GM23248 (cell line): Measurements from ENCODE around the gene BICC1. TPM values are rescaled to one million over a fixed set of nuclear protein-coding genes. Genes with fewer than 3 reads are reported as not detected.
A peak's percentile ranks its signal among the peaks of the same experiment; 100 is the strongest.

Experiments
- DNase-seq: peaks from one replicate; pipeline ENCODE4 v3.0.0-alpha.2; 2015
- H2AFZ ChIP-seq: fragments of 200-600 bp; sonication (generic); 2 replicates; pipeline ENCODE4 v1.6.1; 2016; ENCODE audit warnings: antibody characterized with exemption
- H3F3A ChIP-seq: fragments of 200-600 bp; sonication (generic); 2 replicates; pipeline ENCODE4 v1.6.1; 2016; ENCODE audit warnings: mild to moderate bottlenecking, antibody characterized with exemption, mixed run types; ENCODE audit not compliant: insufficient read depth
- H3K27ac ChIP-seq: fragments of 200-600 bp; sonication (generic); 2 replicates; pipeline ENCODE4 v1.5.1; 2016; ENCODE audit warnings: mild to moderate bottlenecking
- H3K27me3 ChIP-seq: fragments of 200-600 bp; sonication (generic); replicated peaks from 2 replicates; pipeline ENCODE4 v1.6.1; 2016; ENCODE audit warnings: mild to moderate bottlenecking; ENCODE audit not compliant: insufficient read depth
- H3K36me3 ChIP-seq: fragments of 200-600 bp; sonication (generic); 2 replicates; pipeline ENCODE4 v1.6.1; 2016; ENCODE audit warnings: low read depth, mild to moderate bottlenecking
- H3K4me1 ChIP-seq: fragments of 200-600 bp; sonication (generic); 2 replicates; pipeline ENCODE4 v1.6.1; 2016; ENCODE audit warnings: mild to moderate bottlenecking; ENCODE audit not compliant: insufficient read depth
- H3K4me2 ChIP-seq: fragments of 200-600 bp; sonication (generic); one replicate; pipeline ENCODE4 v1.6.1; 2016; ENCODE audit warnings: mild to moderate bottlenecking; ENCODE audit not compliant: unreplicated experiment
- H3K4me3 ChIP-seq: fragments of 200-600 bp; sonication (generic); 2 replicates; pipeline ENCODE4 v1.5.1; 2016; ENCODE audit warnings: mild to moderate bottlenecking
- H3K79me2 ChIP-seq: fragments of 200-600 bp; sonication (generic); 2 replicates; pipeline ENCODE4 v1.6.1; 2016; ENCODE audit warnings: mild to moderate bottlenecking; ENCODE audit not compliant: insufficient read depth
- H3K9ac ChIP-seq: fragments of 200-600 bp; sonication (generic); 2 replicates; pipeline ENCODE4 v1.6.1; 2016; ENCODE audit warnings: mild to moderate bottlenecking
- H3K9me2 ChIP-seq: fragments of 200-600 bp; sonication (generic); 2 replicates; pipeline ENCODE4 v1.6.1; 2016; ENCODE audit warnings: mixed run types, mild to moderate bottlenecking, moderate library complexity; ENCODE audit not compliant: insufficient read depth
- H3K9me3 ChIP-seq: fragments of 200-600 bp; sonication (generic); one replicate; pipeline ENCODE4 v1.6.1; 2017; ENCODE audit warnings: low read depth
- H4K20me1 ChIP-seq: fragments of 200-600 bp; sonication (generic); 2 replicates; pipeline ENCODE4 v1.6.0; 2016; ENCODE audit not compliant: insufficient read depth
- EZH2 ChIP-seq: fragments of 200-600 bp; sonication (generic); IDR thresholded peaks from 2 replicates; pipeline ENCODE4 v1.6.1; 2018; ENCODE audit warnings: antibody characterized with exemption, mild to moderate bottlenecking; ENCODE audit not compliant: insufficient read depth, poor library complexity, severe bottlenecking
- EZH2phosphoT487 ChIP-seq: fragments of 200-600 bp; sonication (generic); IDR thresholded peaks from 2 replicates; pipeline ENCODE4 v1.6.1; 2018; ENCODE audit warnings: antibody characterized with exemption, moderate library complexity, mild to moderate bottlenecking, low read depth; ENCODE audit not compliant: insufficient read depth
- WGBS, 2 experiments: methylation state at CpG; one replicate each; pipeline ENCODE4 v1.1.6; 2015 to 2017; ENCODE audit warnings: low lambda C conversion rate in 2 of 2, low coverage in 1 of 2; ENCODE audit errors: missing lambda C conversion rate in 2 of 2; 5-methylcytosine and 5-hydroxymethylcytosine counted together
- in situ Hi-C: fragments of 300-500 bp; cut with MboI; formaldehyde crosslinking; loops from 2 replicates; pipeline ENCODE4 v1.15.0; 2020
- polyA plus RNA-seq: library from polyadenylated mRNA; unstranded; fragments of >200 nt; fragmentation: Nextera tagmentation; extraction: Ambion mirVana; gene quantifications from 2 replicates; pipeline ENCODE4 v1.2.1, GENCODE V29; 2016
- total RNA-seq: library from RNA; depleted of rRNA; stranded (reverse); fragments of >200 nt; shearing (Covaris generic); gene quantifications from 2 replicates; pipeline ENCODE4 v1.2.3, GENCODE V29; 2014

The BICC1 gene
- total and polyA plus RNA-seq, 2 experiments from 2014 or later = 80.5 to 97.0 TPM

DNA sequence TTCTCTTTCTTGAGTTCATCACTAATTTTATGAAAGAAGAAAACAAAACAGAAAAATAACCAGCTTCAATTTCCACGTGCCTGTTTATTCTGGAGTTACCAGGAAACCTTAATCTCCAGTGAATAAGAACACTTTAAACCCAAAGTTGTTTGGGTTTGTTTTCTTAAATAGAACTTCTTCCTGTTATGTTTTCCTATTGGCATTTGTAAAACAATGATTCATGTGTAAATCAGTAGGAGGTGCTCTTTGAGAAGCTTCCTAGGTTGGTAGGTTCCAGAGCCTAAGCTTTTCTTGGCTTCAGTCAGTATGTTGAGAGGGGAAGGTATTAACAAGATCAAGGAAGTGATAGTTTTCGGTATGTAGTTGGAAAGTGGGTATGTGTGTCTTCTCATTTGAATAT lies 119.0 kb downstream of the BICC1 start:
- H2AFZ ChIP-seq = no peak overlapping the region
- H3K4me2 ChIP-seq = peak overlapping the region; percentile 17
- no peaks in the 10 kb centered on the region for H4K20me1 ChIP-seq
- DNase-seq = no peak
- H3K4me1 ChIP-seq = peaks cover 27% of the 10 kb centered on the region
- no peak overlapping the region for H3K9ac ChIP-seq
- 29 to 50% methylated on average over 2 of the region's 2 CpGs for WGBS, 2 experiments
- no peak for TF ChIP-seq EZH2
- TF ChIP-seq EZH2phosphoT487 = no peak
- no peak overlapping the region for H3K4me3 ChIP-seq
- H3K9me3 ChIP-seq = no peaks in the 10 kb centered on the region
- H3K27ac ChIP-seq = peak overlapping the region; percentile 19; the same call in 1 of the 2 replicates
- no peaks in the 10 kb centered on the region for H3K9me2 ChIP-seq
- peaks cover 11% of the 10 kb centered on the region for H3F3A ChIP-seq
- in situ Hi-C loops = loop anchor here (25.0 kb wide), 1 partner anchor 219 kb away; no protein-coding TSS in a partner anchor
- peaks cover 5% of the 10 kb centered on the region; the same call in 1 of the 2 replicates for H3K36me3 ChIP-seq
- peaks cover 100% of the 10 kb centered on the region for H3K79me2 ChIP-seq
- H3K27me3 ChIP-seq = no peaks in the 10 kb centered on the region

DNA sequence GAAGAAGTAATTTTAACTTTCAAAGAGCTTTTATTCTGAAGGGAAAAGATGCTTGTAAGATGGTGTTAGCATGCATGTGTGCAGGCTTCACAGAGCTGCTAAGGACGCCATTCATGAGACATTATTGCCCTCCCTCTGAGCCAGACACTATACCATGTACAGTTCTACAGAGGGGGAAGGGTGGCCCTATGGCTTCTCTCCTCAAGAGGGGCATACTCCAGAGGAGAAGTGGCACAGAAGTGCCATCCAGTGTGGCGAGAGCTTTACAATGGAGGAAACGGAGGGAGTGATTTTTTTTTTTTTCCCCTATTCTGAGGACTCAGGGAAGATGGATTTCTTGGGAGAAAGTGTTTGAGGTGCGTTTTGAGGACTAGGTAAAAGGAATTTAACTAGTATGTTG lies 119.5 kb downstream of the BICC1 start:
- no peak for DNase-seq
- 74 to 75% methylated on average over 4 of the region's 4 CpGs for WGBS, 2 experiments
- peak overlapping the region; percentile 17 for H3K4me2 ChIP-seq

DNA sequence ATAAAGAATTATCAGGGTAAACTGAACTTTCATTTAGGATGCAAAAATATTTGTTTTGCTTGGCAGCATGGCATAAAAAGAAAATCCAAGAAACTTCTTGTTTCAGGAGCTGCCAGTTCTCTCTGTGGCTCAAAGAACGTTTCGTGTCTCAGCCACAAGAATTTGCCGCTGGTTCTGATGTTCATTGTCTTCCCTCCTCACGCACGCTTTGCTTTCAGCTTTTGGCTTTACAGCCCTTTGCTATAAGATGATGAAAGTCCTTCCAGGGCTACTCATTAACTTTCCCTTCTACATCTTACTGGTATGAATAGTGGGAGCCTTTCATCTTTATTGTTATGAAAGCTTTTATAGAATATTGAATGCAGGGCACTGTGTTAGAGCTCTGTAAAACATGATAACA lies 124.7 kb downstream of the BICC1 start:
- no peak overlapping the region for H2AFZ ChIP-seq
- peaks cover 43% of the 10 kb centered on the region for H3F3A ChIP-seq
- H3K4me1 ChIP-seq = peaks cover 56% of the 10 kb centered on the region
- no peaks in the 10 kb centered on the region for H3K9me2 ChIP-seq
- H3K4me3 ChIP-seq = peak overlapping the region; percentile 59
- H3K79me2 ChIP-seq = peaks cover 78% of the 10 kb centered on the region
- in situ Hi-C loops = loop anchor here (25.0 kb wide), 1 partner anchor 225 kb away; no protein-coding TSS in a partner anchor
- H3K9ac ChIP-seq = peak overlapping the region; percentile 70
- H4K20me1 ChIP-seq = no peaks in the 10 kb centered on the region
- H3K27ac ChIP-seq = peak overlapping the region; percentile 88
- H3K36me3 ChIP-seq = no peaks in the 10 kb centered on the region
- TF ChIP-seq EZH2 = no peak
- TF ChIP-seq EZH2phosphoT487 = no peak
- 2 to 7% methylated on average over 5 of the region's 5 CpGs for WGBS, 2 experiments
- H3K4me2 ChIP-seq = peak overlapping the region; percentile 93
- no peaks in the 10 kb centered on the region for H3K27me3 ChIP-seq
- DNase-seq = peak; percentile 96
- no peaks in the 10 kb centered on the region for H3K9me3 ChIP-seq

More for the DNA sequence above, 119.5 kb downstream of the BICC1 start:
- no peak overlapping the region for H2AFZ ChIP-seq
- H3F3A ChIP-seq = peaks cover 11% of the 10 kb centered on the region
- peaks cover 32% of the 10 kb centered on the region for H3K4me1 ChIP-seq
- peaks cover 1% of the 10 kb centered on the region; the same call in 1 of the 2 replicates for H3K36me3 ChIP-seq
- H4K20me1 ChIP-seq = no peaks in the 10 kb centered on the region
- no peak overlapping the region for H3K4me3 ChIP-seq
- no peaks in the 10 kb centered on the region for H3K27me3 ChIP-seq
- in situ Hi-C loops = loop anchor here (25.0 kb wide), 1 partner anchor 220 kb away; no protein-coding TSS in a partner anchor
- no peaks in the 10 kb centered on the region for H3K9me2 ChIP-seq
- no peaks in the 10 kb centered on the region for H3K9me3 ChIP-seq
- peaks cover 99% of the 10 kb centered on the region for H3K79me2 ChIP-seq
- TF ChIP-seq EZH2 = no peak
- H3K27ac ChIP-seq = no peak overlapping the region
- no peak overlapping the region for H3K9ac ChIP-seq

DNA sequence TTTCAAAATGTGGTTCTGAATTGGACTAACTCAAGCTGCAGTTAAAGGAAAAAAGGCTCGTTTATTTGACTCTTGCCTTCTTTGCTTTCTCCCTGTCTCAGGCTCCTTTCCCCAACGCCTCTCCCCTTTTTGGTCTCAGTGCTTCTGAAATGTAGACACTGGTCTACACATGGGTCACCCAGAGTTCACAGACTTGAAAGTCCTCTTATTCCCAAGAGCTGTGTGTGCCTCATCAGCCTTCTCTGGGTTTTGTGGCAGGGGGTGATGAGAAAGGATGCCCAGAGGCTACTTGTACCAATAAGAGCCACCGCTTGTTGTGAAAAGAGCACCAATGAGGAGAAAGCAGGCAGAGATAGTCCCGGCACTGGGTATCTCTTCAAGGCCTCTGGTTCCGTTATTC lies 125.7 kb downstream of the BICC1 start:
- H3K9me3 ChIP-seq = no peaks in the 10 kb centered on the region
- peak; percentile 50 for DNase-seq
- H3K4me3 ChIP-seq = no peak overlapping the region
- peaks cover 66% of the 10 kb centered on the region for H3K4me1 ChIP-seq
- H3K79me2 ChIP-seq = peaks cover 73% of the 10 kb centered on the region
- H3K27me3 ChIP-seq = no peaks in the 10 kb centered on the region
- WGBS, 2 experiments = 69 to 78% methylated on average over 5 of the region's 5 CpGs
- peak overlapping the region; percentile 70 for H3K9ac ChIP-seq
- peak overlapping the region; percentile 93 for H3K4me2 ChIP-seq
- peaks cover 51% of the 10 kb centered on the region for H3F3A ChIP-seq
- H2AFZ ChIP-seq = no peak overlapping the region
- TF ChIP-seq EZH2phosphoT487 = no peak
- no peak for TF ChIP-seq EZH2
- H3K9me2 ChIP-seq = no peaks in the 10 kb centered on the region
- no peaks in the 10 kb centered on the region for H4K20me1 ChIP-seq
- in situ Hi-C loops = loop anchor here (25.0 kb wide), 1 partner anchor 226 kb away; no protein-coding TSS in a partner anchor
- H3K36me3 ChIP-seq = no peaks in the 10 kb centered on the region
- H3K27ac ChIP-seq = peak overlapping the region; percentile 88
